GM13976 (cell line): ENCODE data around the gene CCNQ.

Experiments used
- DNase-seq: peaks from one replicate; pipeline ENCODE4 v3.0.0; 2012; ENCODE audit warnings: low spot score
- in situ Hi-C: fragments of 300-500 bp; cut with MboI; formaldehyde crosslinking; loops from one replicate; pipeline ENCODE4 v1.12.0; 2022; ENCODE audit warnings: low sequenced_read_pairs, mixed read lengths, inconsistent platforms; ENCODE audit not compliant: unreplicated experiment
- TF ChIP-seq, protein P1 (sequence below): IDR thresholded peaks from 2 replicates; pipeline ENCODE4 v1.5.1; 2012; ENCODE audit warnings: borderline replicate concordance, mild to moderate bottlenecking; ENCODE audit not compliant: insufficient read depth; ENCODE audit errors: extremely low read depth, missing control alignments, control extremely low read depth

The CCNQ gene

DNA sequence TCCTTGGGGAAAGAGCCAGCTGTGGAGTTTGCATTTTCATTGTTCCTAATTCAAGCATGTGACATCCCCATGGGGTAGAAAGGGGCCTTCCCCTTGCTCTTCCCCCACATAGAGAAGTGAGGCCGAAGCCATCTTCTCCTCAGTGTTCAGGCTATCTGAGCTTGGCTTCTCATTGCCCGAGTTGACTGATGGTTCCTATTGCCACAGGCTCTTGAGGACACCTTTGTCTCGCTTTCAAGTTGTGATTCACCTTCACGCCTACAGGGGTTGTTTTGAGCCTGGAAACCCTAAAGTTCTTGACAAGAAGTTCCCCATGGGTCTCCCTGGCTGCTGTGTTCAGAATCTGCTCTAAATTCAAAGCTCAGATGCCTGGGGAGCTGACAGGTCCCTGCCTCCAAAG is 25.0 kb downstream of the CCNQ start:
- TF ChIP-seq, protein P1, sequence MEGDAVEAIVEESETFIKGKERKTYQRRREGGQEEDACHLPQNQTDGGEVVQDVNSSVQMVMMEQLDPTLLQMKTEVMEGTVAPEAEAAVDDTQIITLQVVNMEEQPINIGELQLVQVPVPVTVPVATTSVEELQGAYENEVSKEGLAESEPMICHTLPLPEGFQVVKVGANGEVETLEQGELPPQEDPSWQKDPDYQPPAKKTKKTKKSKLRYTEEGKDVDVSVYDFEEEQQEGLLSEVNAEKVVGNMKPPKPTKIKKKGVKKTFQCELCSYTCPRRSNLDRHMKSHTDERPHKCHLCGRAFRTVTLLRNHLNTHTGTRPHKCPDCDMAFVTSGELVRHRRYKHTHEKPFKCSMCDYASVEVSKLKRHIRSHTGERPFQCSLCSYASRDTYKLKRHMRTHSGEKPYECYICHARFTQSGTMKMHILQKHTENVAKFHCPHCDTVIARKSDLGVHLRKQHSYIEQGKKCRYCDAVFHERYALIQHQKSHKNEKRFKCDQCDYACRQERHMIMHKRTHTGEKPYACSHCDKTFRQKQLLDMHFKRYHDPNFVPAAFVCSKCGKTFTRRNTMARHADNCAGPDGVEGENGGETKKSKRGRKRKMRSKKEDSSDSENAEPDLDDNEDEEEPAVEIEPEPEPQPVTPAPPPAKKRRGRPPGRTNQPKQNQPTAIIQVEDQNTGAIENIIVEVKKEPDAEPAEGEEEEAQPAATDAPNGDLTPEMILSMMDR, result no peak
- in situ Hi-C loops, result no loop called here
- DNase-seq, result peak; percentile 43

DNA sequence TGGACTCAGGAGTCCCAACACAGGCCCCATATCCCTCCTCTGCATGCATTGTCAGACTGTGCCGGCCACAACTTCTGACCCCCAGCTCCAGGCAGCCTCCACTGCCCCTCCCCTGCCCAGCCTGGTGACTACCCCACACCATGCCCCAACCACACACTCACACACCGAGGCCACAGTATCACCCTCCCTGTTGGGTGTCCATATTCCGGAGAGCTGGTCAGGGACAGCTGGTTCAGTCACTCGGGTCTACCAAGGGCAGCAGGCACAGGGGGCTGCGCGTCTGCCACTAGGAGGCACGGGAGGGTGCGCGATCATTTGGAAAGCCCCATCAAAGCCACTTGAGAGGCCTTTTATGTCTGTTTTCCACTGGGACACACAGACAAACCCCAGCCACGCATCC is 26.3 kb downstream of the CCNQ start:
- TF ChIP-seq, protein P1, result no peak
- no peak for DNase-seq
- in situ Hi-C loops, result no loop called here

DNA sequence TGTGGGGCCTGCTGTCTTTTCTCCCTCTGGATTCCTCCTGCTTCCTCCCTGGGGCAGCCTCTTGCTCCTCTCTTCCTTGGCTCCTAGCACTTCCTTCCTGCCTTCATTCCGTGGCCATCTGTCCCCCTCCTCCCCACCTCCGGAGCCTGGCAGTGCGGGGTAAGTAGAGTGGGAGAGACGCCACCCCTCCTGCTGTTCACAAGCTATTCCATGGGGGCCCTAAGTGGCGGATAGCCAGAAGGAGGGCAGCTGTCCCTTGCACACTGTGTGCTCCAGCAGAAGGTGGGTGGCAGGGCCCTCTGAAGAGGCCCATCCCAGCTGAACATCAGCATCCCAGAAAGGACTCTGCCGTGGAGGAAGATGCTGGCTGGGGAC is 27.4 kb downstream of the CCNQ start:
- TF ChIP-seq, protein P1, result no peak
- in situ Hi-C loops, result no loop called here
- no peak for DNase-seq

DNA sequence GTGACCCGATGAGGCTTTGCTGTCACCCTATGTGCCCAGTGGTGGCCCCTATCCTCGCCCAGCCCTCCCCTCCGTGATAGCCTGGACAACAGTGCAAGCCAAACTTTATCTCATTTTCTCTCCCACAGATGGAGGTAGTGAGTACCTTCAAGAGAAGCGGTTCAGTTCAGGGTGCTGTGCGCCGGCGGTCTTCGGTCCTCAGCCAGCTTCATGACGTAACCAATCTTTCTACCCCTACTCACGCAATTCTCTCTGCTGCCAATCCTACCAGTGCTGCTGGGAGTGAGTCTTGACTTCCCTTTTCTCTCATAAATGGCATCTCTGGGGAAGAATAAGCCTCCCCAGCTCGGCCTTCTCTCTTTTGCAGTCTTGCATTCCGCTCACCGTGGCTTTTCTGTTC is 29.5 kb downstream of the CCNQ start:
- TF ChIP-seq, protein P1, result no peak
- DNase-seq, result no peak
- in situ Hi-C loops, result no loop called here

DNA sequence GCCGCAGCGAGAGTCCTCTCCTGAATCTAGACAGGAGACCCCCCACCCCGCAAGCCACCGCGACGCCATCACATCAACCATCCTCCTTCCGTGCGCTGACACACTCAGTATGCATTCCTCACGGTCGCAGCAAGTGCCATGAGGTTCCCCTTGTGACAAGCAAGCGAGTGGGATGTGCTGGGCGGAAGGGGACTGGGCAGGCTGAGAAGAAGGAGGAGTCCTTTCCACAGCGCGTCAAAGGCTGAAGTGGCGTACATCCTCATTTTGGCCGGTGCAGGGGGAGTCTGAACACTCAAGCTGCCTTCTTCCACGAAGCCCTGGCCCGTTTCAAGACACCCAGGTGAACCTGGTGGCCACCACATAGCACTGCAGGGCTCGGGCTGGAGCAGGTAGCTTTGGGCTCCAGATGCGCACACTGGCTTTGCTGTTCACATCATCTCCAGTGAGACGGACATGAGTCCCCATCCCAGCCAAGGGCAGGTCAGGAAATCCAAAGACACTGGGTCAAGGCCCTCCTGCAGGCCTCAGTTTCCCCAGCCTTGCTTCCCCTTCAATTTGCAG is 30.4 kb downstream of the CCNQ start:
- DNase-seq, result no peak
- TF ChIP-seq, protein P1, result no peak
- in situ Hi-C loops, result no loop called here

DNA sequence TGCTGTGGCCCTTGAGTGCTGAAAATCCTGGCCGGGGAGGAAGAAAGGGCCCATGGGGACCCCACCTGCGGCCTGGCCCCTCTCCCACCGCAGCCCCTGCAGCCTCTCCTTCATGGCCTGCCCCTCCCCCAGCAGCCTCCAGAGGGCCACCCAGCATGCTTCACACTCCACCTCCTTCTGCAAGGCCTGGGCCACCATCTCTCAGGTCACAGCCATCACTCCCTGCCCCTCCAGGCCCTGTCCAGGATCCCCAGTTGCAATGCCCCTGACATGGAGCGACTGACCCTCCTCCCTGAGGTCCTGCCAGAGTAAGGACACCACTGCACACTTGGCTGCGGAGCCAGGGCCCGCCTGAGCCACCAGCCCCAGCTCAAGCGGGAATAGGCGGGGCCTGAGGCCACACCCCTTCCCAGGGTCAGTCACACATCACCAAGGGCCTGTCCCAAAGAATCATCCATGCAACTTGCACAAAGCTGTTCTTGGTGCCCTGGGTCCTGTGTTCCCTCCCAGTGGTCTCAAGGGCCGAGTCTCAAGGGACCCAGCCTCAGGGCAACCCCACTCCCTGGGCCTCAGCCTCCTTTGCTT is 32.9 kb downstream of the CCNQ start:
- in situ Hi-C loops, result no loop called here
- DNase-seq, result no peak
- TF ChIP-seq, protein P1, result no peak
